ENCODE data around the gene TEX54.

DNA sequence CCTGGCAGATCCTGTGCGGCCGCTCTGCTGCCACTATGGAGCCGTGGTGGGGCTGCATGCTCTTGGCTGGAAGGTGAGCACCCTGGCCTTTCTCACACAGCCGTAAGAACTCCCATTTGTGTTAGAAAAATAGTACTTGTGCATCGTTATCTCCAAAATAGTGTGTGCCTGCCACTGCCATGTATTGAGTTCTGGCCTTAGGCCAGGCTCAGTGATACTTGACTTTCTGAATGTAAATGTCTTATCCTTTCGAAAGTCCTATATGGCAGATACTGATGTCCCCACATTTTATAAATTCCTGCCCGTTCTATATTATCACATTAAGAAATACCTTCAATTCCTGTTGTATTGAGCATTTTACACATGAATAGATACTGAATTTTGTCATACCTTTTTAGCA lies 49.9 kb downstream of the TEX54 start:
- TF ChIP-seq, protein P1, sequence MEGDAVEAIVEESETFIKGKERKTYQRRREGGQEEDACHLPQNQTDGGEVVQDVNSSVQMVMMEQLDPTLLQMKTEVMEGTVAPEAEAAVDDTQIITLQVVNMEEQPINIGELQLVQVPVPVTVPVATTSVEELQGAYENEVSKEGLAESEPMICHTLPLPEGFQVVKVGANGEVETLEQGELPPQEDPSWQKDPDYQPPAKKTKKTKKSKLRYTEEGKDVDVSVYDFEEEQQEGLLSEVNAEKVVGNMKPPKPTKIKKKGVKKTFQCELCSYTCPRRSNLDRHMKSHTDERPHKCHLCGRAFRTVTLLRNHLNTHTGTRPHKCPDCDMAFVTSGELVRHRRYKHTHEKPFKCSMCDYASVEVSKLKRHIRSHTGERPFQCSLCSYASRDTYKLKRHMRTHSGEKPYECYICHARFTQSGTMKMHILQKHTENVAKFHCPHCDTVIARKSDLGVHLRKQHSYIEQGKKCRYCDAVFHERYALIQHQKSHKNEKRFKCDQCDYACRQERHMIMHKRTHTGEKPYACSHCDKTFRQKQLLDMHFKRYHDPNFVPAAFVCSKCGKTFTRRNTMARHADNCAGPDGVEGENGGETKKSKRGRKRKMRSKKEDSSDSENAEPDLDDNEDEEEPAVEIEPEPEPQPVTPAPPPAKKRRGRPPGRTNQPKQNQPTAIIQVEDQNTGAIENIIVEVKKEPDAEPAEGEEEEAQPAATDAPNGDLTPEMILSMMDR (IDR thresholded peaks at IDR 0.05; ENCODE audit: low read depth, low read length), result no peak
- no peak for TF ChIP-seq EZH2phosphoT487 (IDR thresholded peaks at IDR 0.05; ENCODE audit: low read depth)
